Heart left ventricle (tissue), 13 donors: ENCODE data around the gene TLR2.

ENCODE experiments used
- CTCF ChIP-seq, 12 donors: fragments of 200-600 bp; sonication (generic) in 4 of 12; IDR thresholded peaks; one replicate each; pipeline versions ENCODE4 v1.5.0 to v1.8.0; 2018 to 2022; ENCODE audit warnings: antibody characterized with exemption in 12 of 12, mild to moderate bottlenecking in 5 of 12
- POLR2A ChIP-seq, 2 donors: fragments of 450-650 bp; IDR thresholded peaks; one replicate each; pipeline ENCODE4 v1.6.1; 2017; ENCODE audit warnings: antibody characterized with exemption in 2 of 2, mild to moderate bottlenecking in 2 of 2, moderate library complexity in 2 of 2
- donor health status: ischemic (EF 13 %, LVEDD 7.1; RV severe dilation, severe dysfunction).
- donor health status: DM: no; HTN: yes; CAD: no.
- donor health status: DM: no; HTN: no; CAD: no.
- donor health status: ischemic (EF 25% LVEDD 6.9; RV normal size, moderate dysfunction).
- donor health status: ischemic (EF 25% LVEDD 5.7; RV mildly dilated, moderate dysfunction).
- donor health status: ischemic (EF 35%, LVEDD 5.7; RV mildly dilated, moderate dysfunction).
- donor health status: nonischemic (EF 11% LVEDD 7.7; RV severe dilation, severe dysfunction).
- donor health status: DM: yes; HTN: yes; CAD: no.
- donor health status: PGD.
- donor health status: ischemic (EF 29% LVEDD 5.4; RV normal size, mild dysfunction).
- donor health status: nonischemic (EF 23%, LVEDD 6.1; RV moderate dilation, normal function).

- TF ChIP-seq CTCF (IDR thresholded peaks at IDR 0.05), result no peak
- TF ChIP-seq POLR2A (IDR thresholded peaks at IDR 0.05), result no peak
Observed at GRCh38 chr4:153641532-153641931, 42.5 kb upstream of the TLR2 start.
